Loucy (cell line): ENCODE measurements around the gene CCDC200.
"Not testable (repeated sequence)": the region's sequence is repeated elsewhere in the genome, so short reads cannot be mapped to it uniquely, and the experiment has no call there.

Experiments
- EZH2phosphoT487 ChIP-seq: fragments of 200-600 bp; IDR thresholded peaks from 2 replicates; pipeline ENCODE4 v1.6.1; 2018; ENCODE audit warnings: antibody characterized with exemption, mild to moderate bottlenecking, moderate library complexity, borderline replicate concordance
- TF ChIP-seq, protein P1 (sequence below): fragments of 200-600 bp; sonication (generic); conservative IDR thresholded peaks from 2 replicates; pipeline ENCODE4 v1.5.1; 2014; ENCODE audit warnings: mild to moderate bottlenecking, antibody characterized with exemption, low read length

DNA sequence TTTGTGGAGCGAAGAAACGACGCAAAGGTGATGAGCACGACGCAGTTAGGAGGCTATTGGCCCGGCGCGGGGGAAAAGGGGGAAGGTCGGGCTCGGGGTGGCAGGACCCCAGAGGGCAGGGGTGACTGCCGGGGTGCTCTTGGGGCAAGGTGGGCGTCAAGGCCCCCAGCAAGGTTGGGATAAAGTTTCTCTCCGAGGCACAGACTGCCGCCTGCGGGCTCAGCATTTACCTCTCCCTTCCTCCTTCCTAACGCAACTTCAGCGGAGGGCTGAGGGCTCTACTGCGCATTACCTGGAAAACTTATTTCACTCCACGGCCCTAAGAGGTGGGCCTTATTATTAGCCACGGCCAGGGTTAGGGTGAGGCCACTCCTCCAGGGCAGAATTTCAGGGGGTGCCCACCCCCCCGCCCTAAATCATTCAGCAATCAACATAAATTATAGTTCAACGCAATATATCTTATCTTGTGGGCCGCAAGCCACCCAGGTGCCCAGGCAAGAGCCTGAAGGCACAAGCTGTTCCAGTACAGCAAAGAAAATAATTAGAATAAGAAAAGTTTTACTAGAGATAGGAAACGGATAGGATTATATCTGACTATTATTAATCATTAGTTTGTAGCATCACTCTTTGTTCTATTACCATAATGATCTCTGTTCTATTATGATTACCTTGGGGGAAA lies 3.7 kb upstream of the CCDC200 start:
- TF ChIP-seq, protein P1, sequence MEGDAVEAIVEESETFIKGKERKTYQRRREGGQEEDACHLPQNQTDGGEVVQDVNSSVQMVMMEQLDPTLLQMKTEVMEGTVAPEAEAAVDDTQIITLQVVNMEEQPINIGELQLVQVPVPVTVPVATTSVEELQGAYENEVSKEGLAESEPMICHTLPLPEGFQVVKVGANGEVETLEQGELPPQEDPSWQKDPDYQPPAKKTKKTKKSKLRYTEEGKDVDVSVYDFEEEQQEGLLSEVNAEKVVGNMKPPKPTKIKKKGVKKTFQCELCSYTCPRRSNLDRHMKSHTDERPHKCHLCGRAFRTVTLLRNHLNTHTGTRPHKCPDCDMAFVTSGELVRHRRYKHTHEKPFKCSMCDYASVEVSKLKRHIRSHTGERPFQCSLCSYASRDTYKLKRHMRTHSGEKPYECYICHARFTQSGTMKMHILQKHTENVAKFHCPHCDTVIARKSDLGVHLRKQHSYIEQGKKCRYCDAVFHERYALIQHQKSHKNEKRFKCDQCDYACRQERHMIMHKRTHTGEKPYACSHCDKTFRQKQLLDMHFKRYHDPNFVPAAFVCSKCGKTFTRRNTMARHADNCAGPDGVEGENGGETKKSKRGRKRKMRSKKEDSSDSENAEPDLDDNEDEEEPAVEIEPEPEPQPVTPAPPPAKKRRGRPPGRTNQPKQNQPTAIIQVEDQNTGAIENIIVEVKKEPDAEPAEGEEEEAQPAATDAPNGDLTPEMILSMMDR: not testable (repeated sequence)
- TF ChIP-seq EZH2phosphoT487: not testable (repeated sequence)
